ENCODE measurements around the gene DDAH2. TPM values are rescaled to one million over a fixed set of nuclear protein-coding genes. Genes with fewer than 3 reads are reported as not detected.

DDAH2 gene
- total RNA-seq, 1 donor from 2014 or later: 87.2 TPM

DNA sequence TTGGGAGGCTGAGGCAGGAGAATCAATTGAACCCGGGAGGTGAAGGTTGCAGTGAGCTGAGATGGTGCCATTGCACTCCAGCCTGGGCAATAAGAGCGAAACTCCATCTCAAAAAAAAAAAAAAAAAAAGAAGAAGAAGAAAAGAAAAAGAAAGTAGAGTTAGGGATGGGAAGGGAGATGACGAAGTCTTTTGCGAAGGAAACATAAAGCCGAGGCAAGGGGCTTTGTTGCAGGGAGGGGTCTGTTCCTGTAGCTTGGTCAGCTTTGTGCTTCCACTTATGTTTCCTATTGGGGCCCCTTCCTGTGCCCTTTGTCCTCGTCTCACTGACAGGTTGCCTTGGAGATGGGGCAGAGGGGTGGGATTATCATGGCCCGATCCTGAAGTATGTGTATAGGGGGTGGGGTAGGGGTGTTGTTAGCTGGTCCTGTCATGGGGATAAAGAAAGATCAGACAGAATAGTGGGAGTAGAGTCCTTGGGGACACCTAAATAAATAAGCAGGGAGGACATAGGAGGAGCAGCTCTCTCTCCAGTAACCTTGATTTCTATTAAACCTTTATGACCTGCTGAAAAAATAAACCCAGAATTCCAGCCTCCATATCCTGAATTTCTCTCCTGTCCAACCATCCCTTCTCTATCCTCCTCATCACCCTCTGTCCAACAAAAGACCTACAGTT, 8.4 kb upstream of the DDAH2 start:
- H3K4me3 ChIP-seq (ENCODE audit: low read depth, low read length): peak overlapping the region; percentile 49
- TF ChIP-seq, protein P1, sequence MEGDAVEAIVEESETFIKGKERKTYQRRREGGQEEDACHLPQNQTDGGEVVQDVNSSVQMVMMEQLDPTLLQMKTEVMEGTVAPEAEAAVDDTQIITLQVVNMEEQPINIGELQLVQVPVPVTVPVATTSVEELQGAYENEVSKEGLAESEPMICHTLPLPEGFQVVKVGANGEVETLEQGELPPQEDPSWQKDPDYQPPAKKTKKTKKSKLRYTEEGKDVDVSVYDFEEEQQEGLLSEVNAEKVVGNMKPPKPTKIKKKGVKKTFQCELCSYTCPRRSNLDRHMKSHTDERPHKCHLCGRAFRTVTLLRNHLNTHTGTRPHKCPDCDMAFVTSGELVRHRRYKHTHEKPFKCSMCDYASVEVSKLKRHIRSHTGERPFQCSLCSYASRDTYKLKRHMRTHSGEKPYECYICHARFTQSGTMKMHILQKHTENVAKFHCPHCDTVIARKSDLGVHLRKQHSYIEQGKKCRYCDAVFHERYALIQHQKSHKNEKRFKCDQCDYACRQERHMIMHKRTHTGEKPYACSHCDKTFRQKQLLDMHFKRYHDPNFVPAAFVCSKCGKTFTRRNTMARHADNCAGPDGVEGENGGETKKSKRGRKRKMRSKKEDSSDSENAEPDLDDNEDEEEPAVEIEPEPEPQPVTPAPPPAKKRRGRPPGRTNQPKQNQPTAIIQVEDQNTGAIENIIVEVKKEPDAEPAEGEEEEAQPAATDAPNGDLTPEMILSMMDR (conservative IDR thresholded peaks at IDR 0.05; ENCODE audit: low read depth, low read length): no peak
- no peak for DNase-seq (ENCODE audit: low read depth)

- TF ChIP-seq, protein P1 (conservative IDR thresholded peaks at IDR 0.05; ENCODE audit: low read depth, low read length): no peak
- DNase-seq (ENCODE audit: low read depth): no peak
- H3K4me3 ChIP-seq (ENCODE audit: low read depth, low read length): peak overlapping the region; percentile 95
Observed at GRCh38 chr6:31736768-31737314, 7.7 kb upstream of the DDAH2 start.

- peak within 1 kb of the TSS; percentile 95 for H3K4me3 ChIP-seq (ENCODE audit: low read depth, low read length)
- no peak for DNase-seq (ENCODE audit: low read depth)
- TF ChIP-seq, protein P1 (conservative IDR thresholded peaks at IDR 0.05; ENCODE audit: low read depth, low read length): no peak
Observed at GRCh38 chr6:31736021-31736767, 7.1 kb upstream of the DDAH2 start, which contains the start of gene CLIC1. TSS of gene CLIC1 (minus strand) at chr6:31736530. CDS start at chr6:31736300, 230 bp downstream.

DNA sequence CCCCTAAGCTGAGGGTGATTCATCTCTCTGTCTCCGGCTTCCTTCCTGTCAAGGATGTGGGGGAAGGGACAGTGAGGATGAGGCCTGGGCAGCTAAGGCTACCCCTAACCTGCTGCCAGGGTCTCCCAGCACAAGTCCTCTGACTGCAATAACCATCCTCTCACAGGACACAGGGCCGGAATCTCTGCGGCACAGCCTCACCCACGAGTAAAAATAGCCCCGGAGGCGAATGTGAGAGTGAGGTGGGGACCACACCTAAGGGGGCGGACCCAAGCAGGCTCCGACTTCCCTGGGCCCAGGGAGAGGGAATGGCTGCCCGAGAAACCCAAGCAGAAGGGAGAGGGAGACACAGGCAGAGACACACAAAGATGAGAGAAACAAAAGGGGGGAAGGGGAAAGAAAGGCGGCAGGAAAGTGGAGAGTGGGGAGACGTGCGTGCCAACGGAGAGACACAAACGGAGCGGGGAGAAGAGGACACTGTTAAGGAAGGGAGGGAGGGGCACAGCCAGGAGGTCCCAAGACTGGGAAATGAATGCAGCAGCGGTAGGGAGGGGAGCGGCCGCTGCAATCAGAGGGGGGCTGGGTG, 5.8 kb upstream of the DDAH2 start:
- TF ChIP-seq, protein P1 (conservative IDR thresholded peaks at IDR 0.05; ENCODE audit: low read depth, low read length): no peak
- H3K4me3 ChIP-seq (ENCODE audit: low read depth, low read length): peak overlapping the region; percentile 95
- no peak for DNase-seq (ENCODE audit: low read depth)

GRCh38 chr6:31734247-31734820, 5.2 kb upstream of the DDAH2 start:
- peak overlapping the region; percentile 95 for H3K4me3 ChIP-seq (ENCODE audit: low read depth, low read length)
- TF ChIP-seq, protein P1 (conservative IDR thresholded peaks at IDR 0.05; ENCODE audit: low read depth, low read length): no peak
- DNase-seq (ENCODE audit: low read depth): no peak

- TF ChIP-seq, protein P1 (conservative IDR thresholded peaks at IDR 0.05; ENCODE audit: low read depth, low read length): no peak
- peak overlapping the region; percentile 95 for H3K4me3 ChIP-seq (ENCODE audit: low read depth, low read length)
- no peak for DNase-seq (ENCODE audit: low read depth)
Observed at GRCh38 chr6:31733734-31734133, 4.6 kb upstream of the DDAH2 start.
